HG03066 (cell line): ENCODE data around the gene DSG2.
A peak's percentile ranks its signal among the peaks of the same experiment; 100 is the strongest.
"Not testable (repeated sequence)": the region's sequence is repeated elsewhere in the genome, so short reads cannot be mapped to it uniquely, and the experiment has no call there.

ENCODE experiments used
- ATAC-seq: cut with Tn5 transposase; IDR thresholded peaks from one replicate; pipeline ENCODE4 v1.9.1; 2021; ENCODE audit warnings: low read depth; ENCODE audit not compliant: unreplicated experiment

DSG2 gene

GRCh38 chr18:31497836-31498573 lies at the start of gene DSG2:
Gene DSG2, plus strand, starts transcription at chr18:31498177. Its CDS starts 75 bp downstream, at chr18:31498252.
- peak; percentile 40 for ATAC-seq

DNA sequence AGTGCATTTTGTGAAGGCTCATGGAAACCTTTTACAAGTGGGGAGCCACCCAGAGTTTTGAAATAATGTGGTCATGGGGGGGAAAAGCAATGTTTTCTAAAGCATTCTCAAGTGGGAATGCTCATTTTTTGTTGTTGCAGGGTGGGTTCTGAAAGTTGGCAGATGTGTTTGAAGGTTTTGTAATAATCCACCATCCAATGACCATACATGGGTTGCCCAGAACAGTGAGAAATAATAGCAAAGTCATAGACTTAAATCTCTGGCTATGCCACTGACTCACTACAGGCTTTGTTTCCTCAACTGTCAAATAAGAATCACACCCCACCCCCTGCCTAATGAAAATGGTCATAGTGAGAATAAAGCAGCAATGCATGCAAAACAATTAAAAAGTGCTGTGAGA lies 47.6 kb upstream of the DSG2 start:
- no peak for ATAC-seq

DNA sequence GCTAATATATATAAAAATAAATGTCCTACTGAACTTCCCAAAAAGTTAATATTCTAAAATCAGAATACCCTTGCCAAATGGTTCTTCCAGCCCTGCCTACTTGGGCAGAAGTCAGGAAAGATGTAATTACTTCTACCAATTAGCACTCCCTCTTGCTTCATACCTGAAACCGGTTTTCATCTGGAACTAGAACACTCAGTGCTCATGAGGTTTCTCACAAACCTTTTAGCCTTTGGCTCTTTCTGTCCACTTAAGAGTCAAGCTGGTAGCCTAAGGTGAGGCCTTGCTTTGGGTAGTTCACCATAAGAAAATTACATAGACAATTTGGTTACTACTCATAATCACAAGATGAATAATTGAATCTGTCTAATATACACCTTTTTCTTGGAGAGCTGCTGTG lies 46.4 kb upstream of the DSG2 start:
- ATAC-seq: no peak

DNA sequence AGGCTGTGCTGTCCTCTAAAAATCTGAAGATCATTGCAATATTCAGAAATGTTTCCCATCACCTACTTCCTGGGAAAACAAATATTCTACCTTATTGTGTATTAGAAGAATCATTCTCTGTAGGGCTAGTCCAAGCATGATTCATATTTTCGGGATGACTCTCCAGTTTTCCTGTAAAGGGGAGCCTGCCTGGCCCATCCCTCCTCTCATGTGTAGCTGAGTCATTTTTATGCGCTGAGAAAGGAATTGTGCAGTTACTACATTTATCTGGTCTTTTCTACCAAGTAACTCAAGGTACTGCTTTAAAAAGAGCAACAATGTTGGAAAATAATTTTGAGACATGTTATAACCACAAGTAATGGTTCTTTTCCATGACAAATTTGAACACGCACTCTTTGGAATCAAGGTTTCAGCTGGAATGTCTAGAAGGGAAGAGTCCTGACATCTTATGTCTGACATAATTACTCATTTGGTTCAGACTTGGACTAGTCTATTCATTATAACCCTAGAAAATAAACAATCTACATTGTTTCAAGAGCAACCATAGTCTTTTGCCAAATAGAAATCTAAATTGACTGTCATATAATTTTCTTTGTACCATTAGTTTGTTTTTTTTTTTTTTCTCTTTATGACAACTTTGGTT lies 43.8 kb upstream of the DSG2 start:
- no peak for ATAC-seq

DNA sequence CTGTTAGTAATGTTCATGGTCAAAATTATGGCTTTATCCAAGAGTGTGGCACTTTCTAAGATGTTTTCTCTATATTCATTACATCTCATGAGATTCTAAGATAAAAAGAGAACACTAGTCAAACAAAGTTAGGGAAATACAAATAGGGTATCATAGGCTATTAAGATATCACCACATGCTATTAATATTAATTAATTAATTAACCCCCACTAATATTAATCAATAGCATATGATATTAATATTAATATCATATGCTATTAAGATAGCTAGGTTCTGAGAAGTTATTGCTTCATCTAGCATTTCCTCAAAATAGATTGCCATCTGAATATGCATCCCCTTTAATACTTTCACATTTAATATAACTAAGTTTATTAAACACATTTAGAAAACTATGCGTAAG lies 28.3 kb upstream of the DSG2 start:
- no peak for ATAC-seq

GRCh38 chr18:31478688-31479087 lies 19.3 kb upstream of the DSG2 start:
- ATAC-seq: no peak

DNA sequence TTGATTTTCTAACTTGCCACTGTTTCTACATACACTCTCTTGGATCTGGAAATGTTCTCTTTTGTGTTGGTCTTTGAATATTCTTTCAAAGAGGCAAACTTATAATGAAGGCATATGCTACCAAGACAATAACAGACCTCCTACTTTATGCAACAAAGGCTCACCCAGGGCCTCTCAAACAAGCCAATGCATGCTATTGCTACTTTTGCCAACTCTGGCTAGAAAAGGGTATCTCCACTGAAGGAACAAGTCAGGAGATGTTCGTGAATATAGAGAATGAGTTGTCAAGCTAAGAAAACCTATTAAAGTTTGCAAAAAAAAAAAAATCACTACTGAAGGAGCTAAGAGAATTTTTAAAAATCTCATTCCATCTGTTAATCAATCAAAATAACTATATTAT lies 15.9 kb upstream of the DSG2 start:
- no peak for ATAC-seq

GRCh38 chr18:31483396-31483795 lies 14.6 kb upstream of the DSG2 start:
- no peak for ATAC-seq

DNA sequence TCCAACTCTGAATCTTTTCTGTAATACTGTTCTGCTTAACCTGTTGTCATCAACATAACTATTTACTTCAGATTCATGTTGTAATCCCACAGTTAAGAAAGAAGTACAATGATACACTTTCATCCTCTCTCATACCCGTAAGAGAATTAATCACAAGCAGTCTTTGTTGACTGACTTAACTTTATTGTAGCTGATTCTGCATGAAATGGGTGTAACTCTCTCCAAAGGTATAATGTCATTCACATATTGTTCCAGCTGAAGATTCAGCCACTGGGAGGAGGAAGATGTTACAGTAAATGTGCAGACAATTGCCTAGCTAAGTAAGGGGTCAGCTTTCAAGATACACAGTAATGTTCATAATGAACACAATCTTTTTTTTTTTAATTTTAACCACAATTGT lies 13.5 kb upstream of the DSG2 start:
- ATAC-seq: no peak

DNA sequence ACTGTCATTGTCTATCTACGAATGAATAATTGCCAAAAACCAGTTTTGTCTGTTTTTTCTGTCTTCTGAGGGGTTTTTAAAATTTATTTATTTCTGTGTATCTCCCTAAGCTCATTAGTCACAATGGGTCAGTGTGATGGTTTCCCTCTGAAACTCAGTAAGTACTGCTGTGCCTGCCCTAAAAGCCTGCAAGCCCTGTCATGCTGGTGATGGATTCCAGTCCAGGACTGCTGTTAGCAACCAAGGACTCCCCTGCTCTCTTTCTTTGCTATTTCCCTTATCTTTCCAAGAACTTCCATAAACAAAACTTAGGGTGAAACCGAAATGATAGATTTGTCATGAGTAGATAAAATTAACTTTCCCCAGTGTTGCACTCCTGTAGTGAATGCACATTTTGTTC lies 11.8 kb upstream of the DSG2 start:
- ATAC-seq: no peak

GRCh38 chr18:31487246-31488015 lies 10.5 kb upstream of the DSG2 start:
- no peak for ATAC-seq

DNA sequence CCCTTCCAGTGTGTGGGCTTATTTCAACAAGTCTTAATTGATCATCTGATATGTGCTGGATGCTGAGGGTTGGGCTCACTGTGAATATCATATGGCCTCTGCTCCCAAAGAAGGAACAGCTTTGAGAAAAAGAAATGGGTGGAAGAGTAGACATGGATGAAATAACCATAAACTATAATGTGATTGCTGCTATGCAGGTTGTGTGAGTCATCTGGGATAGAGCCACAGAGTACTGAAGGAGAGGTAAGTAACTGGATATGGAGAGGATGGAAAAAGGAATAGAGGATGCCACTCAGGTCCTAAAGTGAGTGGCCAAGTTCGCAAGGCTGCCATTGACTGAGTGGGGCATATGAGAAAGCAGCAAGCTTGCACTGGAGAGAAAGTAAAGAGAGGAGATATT lies 8.7 kb upstream of the DSG2 start:
- no peak for ATAC-seq

- peak; percentile 80 for ATAC-seq
Observed at GRCh38 chr18:31490387-31490786, 7.6 kb upstream of the DSG2 start.

DNA sequence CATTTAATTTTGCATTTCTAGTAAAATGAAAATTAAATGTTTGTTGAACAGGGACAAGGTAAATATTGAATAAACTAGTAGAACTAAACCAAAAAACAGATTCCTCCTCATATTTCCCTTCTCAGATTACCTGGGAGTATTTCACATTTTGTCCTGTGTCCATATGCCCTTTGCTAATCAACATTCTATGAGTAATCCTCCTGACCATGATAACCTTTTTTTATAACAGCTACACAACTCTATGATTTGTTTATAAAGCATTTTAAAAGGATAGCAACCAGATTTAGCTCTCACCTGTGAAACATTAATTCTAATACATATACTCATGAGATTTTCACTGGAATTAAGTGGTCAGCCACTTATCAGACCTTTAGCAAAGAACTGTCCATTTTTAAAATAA lies 7.1 kb upstream of the DSG2 start:
- ATAC-seq: no peak

- no peak for ATAC-seq
Observed at GRCh38 chr18:31491586-31491985, 6.4 kb upstream of the DSG2 start.

DNA sequence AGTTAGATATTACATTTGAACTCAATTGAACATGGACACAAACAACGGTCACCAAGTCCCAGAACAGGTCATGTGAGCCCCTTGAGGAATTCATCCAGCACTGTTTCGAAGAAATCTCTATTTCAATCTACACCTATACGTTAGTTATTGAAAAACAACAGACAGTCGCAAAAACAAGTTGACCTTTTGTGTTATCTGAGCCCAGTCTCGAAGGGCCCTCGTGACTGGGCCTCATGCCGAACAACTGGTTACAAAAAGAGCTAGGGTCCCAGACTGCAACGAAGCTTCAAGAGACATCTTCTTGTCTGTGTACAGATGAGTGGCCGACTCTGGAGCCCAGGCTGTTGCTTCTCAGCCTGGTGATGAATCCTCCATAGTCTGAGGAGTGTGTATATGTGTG lies 5.3 kb upstream of the DSG2 start:
- no peak for ATAC-seq

GRCh38 chr18:31493171-31493570 lies 4.8 kb upstream of the DSG2 start:
- no peak for ATAC-seq

DNA sequence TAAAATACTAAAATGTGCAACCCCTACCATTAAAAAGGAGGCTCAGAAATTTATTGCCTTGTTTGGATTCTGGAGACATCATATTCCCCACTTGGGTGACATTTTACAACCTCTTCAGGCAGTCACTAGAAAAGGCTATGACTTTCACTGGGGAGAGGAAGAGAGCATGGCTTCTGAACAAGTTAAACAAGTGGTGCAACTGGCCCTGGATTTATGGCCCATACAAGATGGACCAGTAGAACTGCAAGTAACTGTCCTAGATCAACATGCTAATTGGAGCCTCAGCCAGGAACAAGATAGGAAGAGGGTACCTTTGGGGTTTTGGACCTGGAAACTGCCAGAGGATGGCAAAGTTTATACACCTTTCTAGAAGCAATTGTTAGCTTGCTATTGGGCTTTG lies 4.0 kb upstream of the DSG2 start:
- no peak for ATAC-seq

- not testable (repeated sequence) for ATAC-seq
Observed at GRCh38 chr18:31494705-31495244, 3.2 kb upstream of the DSG2 start.

- peak; percentile 19 for ATAC-seq
Observed at GRCh38 chr18:31497404-31497835, 557 bp upstream of the DSG2 start.
